IPS-20b (cell line): ENCODE results near the gene VGF.
A peak's percentile ranks its signal among the peaks of the same experiment; 100 is the strongest.
"Not testable (repeated sequence)": the region's sequence is repeated elsewhere in the genome, so short reads cannot be mapped to it uniquely, and the experiment has no call there.

Source experiments
- H3K27ac ChIP-seq: one replicate; pipeline ENCODE4 v1.5.1; 2013; ENCODE audit warnings: low read length
- H3K27me3 ChIP-seq: 2 replicates; pipeline ENCODE4 v1.6.1; 2013; ENCODE audit warnings: mild to moderate bottlenecking, low read length, inconsistent platforms; ENCODE audit not compliant: insufficient read depth
- H3K36me3 ChIP-seq: 2 replicates; pipeline ENCODE4 v1.6.1; 2013; ENCODE audit warnings: low read depth, mild to moderate bottlenecking, inconsistent platforms, low read length, moderate library complexity; ENCODE audit not compliant: insufficient read depth
- H3K4me1 ChIP-seq: 2 replicates; pipeline ENCODE4 v1.6.1; 2013; ENCODE audit warnings: mild to moderate bottlenecking, control low read depth, inconsistent platforms, low read length, moderate library complexity; ENCODE audit not compliant: insufficient read depth
- H3K4me3 ChIP-seq: 2 replicates; pipeline ENCODE4 v1.5.1; 2013; ENCODE audit warnings: mild to moderate bottlenecking, low read length, inconsistent platforms
- H3K9ac ChIP-seq: 2 replicates; pipeline ENCODE4 v1.6.1; 2013; ENCODE audit warnings: low read depth, mild to moderate bottlenecking, inconsistent platforms, low read length, moderate library complexity
- H3K9me3 ChIP-seq: 2 replicates; pipeline ENCODE4 v1.6.1; 2013; ENCODE audit warnings: mild to moderate bottlenecking, low read depth, low read length, inconsistent platforms; ENCODE audit not compliant: insufficient read depth

VGF gene

GRCh38 chr7:101165075-101165957 is at the start of gene VGF:
TSS of gene VGF (minus strand) at chr7:101165569. CDS start at chr7:101164843, 726 bp downstream.
- no peak within 1 kb of the TSS for H3K27ac ChIP-seq
- peaks cover 79% of the 10 kb centered on the region for H3K27me3 ChIP-seq
- no peaks in the 10 kb centered on the region for H3K9me3 ChIP-seq
- H3K36me3 ChIP-seq: no peaks in the 10 kb centered on the region
- H3K4me3 ChIP-seq: peak within 1 kb of the TSS; percentile 75
- peaks cover 37% of the 10 kb centered on the region for H3K4me1 ChIP-seq
- no peak within 1 kb of the TSS; the same call in 1 of the 2 replicates for H3K9ac ChIP-seq

- Histone ChIP-seq H3K27me3 (peaks cover 5% of the 10 kb centered on the region; the same call in 1 of the 2 replicates), H3K36me3 (peaks cover 10% of the 10 kb centered on the region), H3K4me1 (no peaks in the 10 kb centered on the region; the same call in 1 of the 2 replicates), H3K9ac (no peak overlapping the region), H3K9me3 (no peaks in the 10 kb centered on the region), H3K27ac (no peak overlapping the region), H3K4me3 (no peak overlapping the region)
Observed at GRCh38 chr7:101212014-101212413, 46.6 kb upstream of the VGF start.

- Histone ChIP-seq H3K9ac (no peak overlapping the region), H3K9me3 (no peaks in the 10 kb centered on the region), H3K27me3 (peaks cover 3% of the 10 kb centered on the region; the same call in 1 of the 2 replicates), H3K36me3 (peaks cover 10% of the 10 kb centered on the region), H3K27ac (no peak overlapping the region), H3K4me3 (no peak overlapping the region), H3K4me1 (no peaks in the 10 kb centered on the region; the same call in 1 of the 2 replicates)
Observed at GRCh38 chr7:101211501-101211900, 46.1 kb upstream of the VGF start.

- H3K27ac ChIP-seq: no peak overlapping the region
- H3K27me3 ChIP-seq: no peaks in the 10 kb centered on the region
- peaks cover 10% of the 10 kb centered on the region for H3K36me3 ChIP-seq
- no peak overlapping the region for H3K9ac ChIP-seq
- H3K4me1 ChIP-seq: no peaks in the 10 kb centered on the region
- H3K4me3 ChIP-seq: no peak overlapping the region
- no peaks in the 10 kb centered on the region for H3K9me3 ChIP-seq
Observed at GRCh38 chr7:101210143-101210542, 44.8 kb upstream of the VGF start.

GRCh38 chr7:101208794-101209193 is 43.4 kb upstream of the VGF start:
- no peak overlapping the region for H3K9ac ChIP-seq
- H3K27me3 ChIP-seq: peaks cover 1% of the 10 kb centered on the region; the same call in 1 of the 2 replicates
- H3K27ac ChIP-seq: no peak overlapping the region
- no peaks in the 10 kb centered on the region for H3K4me1 ChIP-seq
- H3K36me3 ChIP-seq: peaks cover 10% of the 10 kb centered on the region
- H3K4me3 ChIP-seq: no peak overlapping the region
- no peaks in the 10 kb centered on the region for H3K9me3 ChIP-seq

DNA sequence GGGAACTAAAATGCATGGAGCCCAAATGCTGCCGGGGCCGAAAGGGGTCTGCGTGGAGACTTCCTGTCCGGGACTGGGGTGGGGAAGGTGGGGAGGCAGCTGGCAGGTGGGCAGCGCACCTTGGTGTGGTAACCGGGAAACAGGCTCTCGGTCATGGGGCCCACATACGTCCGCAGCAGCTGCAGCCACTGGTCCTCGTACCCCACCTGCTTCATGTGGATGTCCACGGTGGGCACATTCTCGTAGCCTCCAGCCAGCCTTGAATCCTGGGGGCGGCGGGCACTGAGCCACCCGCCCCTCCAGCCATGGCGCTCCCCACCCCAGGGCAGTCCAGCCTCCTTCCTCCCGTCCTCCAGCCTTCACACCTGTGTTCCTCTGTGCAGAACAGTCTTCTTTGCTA is 42.1 kb upstream of the VGF start:
- H3K4me1 ChIP-seq: no peaks in the 10 kb centered on the region
- no peak overlapping the region for H3K4me3 ChIP-seq
- peaks cover 10% of the 10 kb centered on the region for H3K36me3 ChIP-seq
- no peak overlapping the region for H3K27ac ChIP-seq
- H3K9ac ChIP-seq: no peak overlapping the region
- no peaks in the 10 kb centered on the region for H3K9me3 ChIP-seq
- H3K27me3 ChIP-seq: peaks cover 14% of the 10 kb centered on the region; the same call in 1 of the 2 replicates

GRCh38 chr7:101206665-101207042 is 41.3 kb upstream of the VGF start:
- Histone ChIP-seq H3K36me3 (peaks cover 10% of the 10 kb centered on the region), H3K27ac (no peak overlapping the region), H3K9ac (no peak overlapping the region), H3K9me3 (no peaks in the 10 kb centered on the region), H3K4me3 (no peak overlapping the region), H3K4me1 (no peaks in the 10 kb centered on the region), H3K27me3 (peaks cover 22% of the 10 kb centered on the region; the same call in 1 of the 2 replicates)

GRCh38 chr7:101205901-101206664 is 40.7 kb upstream of the VGF start:
- no peak overlapping the region for H3K27ac ChIP-seq
- H3K27me3 ChIP-seq: peaks cover 27% of the 10 kb centered on the region; the same call in 1 of the 2 replicates
- H3K9ac ChIP-seq: no peak overlapping the region
- H3K4me1 ChIP-seq: no peaks in the 10 kb centered on the region; the same call in 1 of the 2 replicates
- no peak overlapping the region for H3K4me3 ChIP-seq
- peaks cover 10% of the 10 kb centered on the region for H3K36me3 ChIP-seq
- H3K9me3 ChIP-seq: no peaks in the 10 kb centered on the region

DNA sequence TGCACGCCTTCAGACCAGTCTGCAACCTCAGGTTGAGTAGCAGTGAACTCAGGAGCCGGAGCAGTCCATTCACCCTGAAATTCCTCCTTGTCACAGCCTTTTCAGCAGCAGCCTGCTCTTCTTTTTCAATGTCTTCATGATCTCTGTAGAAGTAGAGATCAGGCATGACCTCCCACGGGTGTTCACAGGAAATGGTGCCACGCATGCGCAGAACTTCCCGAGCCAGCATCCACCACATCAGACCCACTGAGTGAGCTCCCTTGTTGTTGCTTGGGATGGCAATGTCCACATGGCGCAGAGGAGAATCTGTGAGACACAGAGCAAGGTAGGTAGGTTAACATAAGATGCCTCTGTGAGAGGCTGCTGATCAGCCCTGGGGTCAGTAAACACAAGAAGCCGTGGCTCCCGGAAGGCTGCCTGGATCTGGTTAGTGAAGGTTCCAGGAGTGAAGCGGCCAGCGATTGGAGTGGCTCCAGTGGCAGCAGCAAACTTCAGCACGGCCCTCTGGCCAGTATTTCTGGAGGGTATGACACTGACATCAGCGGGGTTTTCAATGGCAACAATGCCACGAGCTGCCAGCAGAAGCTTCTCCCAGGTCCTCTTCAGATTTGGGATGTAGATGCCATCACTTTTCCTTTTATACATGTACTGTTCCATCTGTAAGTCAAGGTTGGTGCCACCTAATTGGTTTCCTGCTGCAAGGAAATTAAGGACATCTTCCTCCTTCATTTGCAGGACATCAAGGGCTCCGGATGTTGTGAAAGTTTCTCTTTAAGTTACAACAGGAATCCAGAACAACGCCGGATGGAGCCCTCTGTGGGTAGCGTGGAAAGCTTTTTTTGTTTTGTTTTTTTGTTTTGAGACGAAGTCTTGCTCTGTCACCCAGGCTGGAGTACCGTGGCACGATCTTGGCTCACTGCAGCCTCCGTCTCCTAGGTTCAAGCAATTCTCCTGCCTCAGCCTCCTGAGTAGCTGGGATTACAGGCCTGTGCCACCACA is 38.7 kb upstream of the VGF start:
- not testable (repeated sequence) for H3K4me1 ChIP-seq, H3K9me3 ChIP-seq, H3K36me3 ChIP-seq, H3K4me3 ChIP-seq, H3K9ac ChIP-seq, H3K27ac ChIP-seq
- H3K27me3 ChIP-seq: peaks cover 32% of the 10 kb centered on the region; the same call in 1 of the 2 replicates

DNA sequence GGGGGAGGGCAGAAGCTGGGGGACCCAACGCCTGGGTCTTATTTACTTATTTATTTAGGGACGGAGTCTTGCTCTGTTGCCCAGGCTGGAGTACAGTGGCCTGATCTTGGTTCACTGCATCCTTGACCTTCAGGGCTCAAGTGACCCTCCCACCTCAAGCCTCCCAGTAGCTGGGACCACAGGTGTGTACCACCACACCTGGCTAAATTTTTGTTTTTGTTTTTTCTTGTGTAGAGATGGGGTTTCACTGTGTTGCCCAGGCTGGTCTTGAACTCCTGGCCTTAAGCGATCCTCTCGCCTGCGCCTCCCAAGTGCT is 37.2 kb upstream of the VGF start:
- H3K9me3 ChIP-seq: no peaks in the 10 kb centered on the region
- H3K9ac ChIP-seq: no peak overlapping the region
- no peak overlapping the region for H3K27ac ChIP-seq
- no peaks in the 10 kb centered on the region for H3K36me3 ChIP-seq
- H3K4me3 ChIP-seq: no peak overlapping the region
- H3K27me3 ChIP-seq: peaks cover 32% of the 10 kb centered on the region; the same call in 1 of the 2 replicates
- H3K4me1 ChIP-seq: peaks cover 4% of the 10 kb centered on the region; the same call in 1 of the 2 replicates
